Nephron (organoid): ENCODE measurements around the gene HIPK2.

Experiments used
- H3K27ac Mint-ChIP-seq, 3 experiments: 2 replicates each; pipeline ENCODE4 v1.8.0; 2020; ENCODE audit warnings: mixed read lengths in 3 of 3, mild to moderate bottlenecking in 2 of 3, moderate library complexity in 1 of 3
- H3K27me3 Mint-ChIP-seq: 2 replicates; pipeline ENCODE4 v1.8.0; 2021; ENCODE audit warnings: low read depth, mild to moderate bottlenecking, moderate library complexity, mixed read lengths
- H3K36me3 Mint-ChIP-seq: 2 replicates; pipeline ENCODE4 v1.8.0; 2020; ENCODE audit warnings: low read depth, mixed read lengths
- H3K4me1 Mint-ChIP-seq: 2 replicates; pipeline ENCODE4 v1.8.0; 2020; ENCODE audit warnings: mixed read lengths
- H3K4me3 Mint-ChIP-seq, 3 experiments: 2 replicates each; pipeline ENCODE4 v1.8.0; 2020; ENCODE audit warnings: mild to moderate bottlenecking in 3 of 3, mixed read lengths in 3 of 3, moderate library complexity in 2 of 3
- H3K9me3 Mint-ChIP-seq: 2 replicates; pipeline ENCODE4 v1.8.0; 2020; ENCODE audit warnings: mixed read lengths
- CTCF ChIP-seq, 3 experiments: fragments of 200-600 bp; sonication (generic); IDR thresholded peaks; one replicate each; pipeline ENCODE4 v1.5.0; 2021; ENCODE audit warnings: antibody characterized with exemption in 3 of 3; ENCODE audit not compliant: unreplicated experiment in 3 of 3

Gene HIPK2

GRCh38 chr7:139522830-139523198 lies 255.0 kb downstream of the HIPK2 start:
- TF ChIP-seq CTCF (IDR thresholded peaks at IDR 0.05; ENCODE audit: unreplicated experiment in 3 of 3): no peak
- Mint-ChIP-seq H3K27ac (no peak overlapping the region), H3K9me3 (peaks cover 5% of the 10 kb centered on the region)

GRCh38 chr7:139521439-139521838 lies 256.4 kb downstream of the HIPK2 start:
- peak overlapping the region in 1 of 3 experiments; percentile 62 for H3K4me3 Mint-ChIP-seq
- H3K9me3 Mint-ChIP-seq: peaks cover 5% of the 10 kb centered on the region
- TF ChIP-seq CTCF (IDR thresholded peaks at IDR 0.05; ENCODE audit: unreplicated experiment in 3 of 3): no peak
- peaks cover 4% of the 10 kb centered on the region for H3K4me1 Mint-ChIP-seq
- peaks cover 53% of the 10 kb centered on the region for H3K27me3 Mint-ChIP-seq
- no peak overlapping the region for H3K27ac Mint-ChIP-seq
- no peaks in the 10 kb centered on the region for H3K36me3 Mint-ChIP-seq

More at GRCh38 chr7:139522830-139523198, 255.0 kb downstream of the HIPK2 start:
- no peaks in the 10 kb centered on the region for H3K36me3 Mint-ChIP-seq
- peaks cover 60% of the 10 kb centered on the region for H3K27me3 Mint-ChIP-seq
- H3K4me3 Mint-ChIP-seq: peak overlapping the region; percentile 40 to 62 (median 48)
- H3K4me1 Mint-ChIP-seq: peaks cover 4% of the 10 kb centered on the region

GRCh38 chr7:139515266-139515665 lies 262.5 kb downstream of the HIPK2 start:
- Mint-ChIP-seq H3K27me3 (peaks cover 13% of the 10 kb centered on the region), H3K27ac (no peak overlapping the region), H3K4me1 (peaks cover 6% of the 10 kb centered on the region), H3K36me3 (no peaks in the 10 kb centered on the region), H3K9me3 (no peaks in the 10 kb centered on the region), H3K4me3 (no peak overlapping the region)
- TF ChIP-seq CTCF (IDR thresholded peaks at IDR 0.05; ENCODE audit: unreplicated experiment in 3 of 3): no peak
